H9 (cell line): Measurements from ENCODE around the gene FCHSD2. TPM values are rescaled to one million over a fixed set of nuclear protein-coding genes. Genes with fewer than 3 reads are reported as not detected.

Source experiments
- DNase-seq: peaks from one replicate; pipeline ENCODE4 v3.0.0-alpha.2; 2017
- H2AFZ ChIP-seq: one replicate; pipeline ENCODE4 v1.6.1; 2013; ENCODE audit warnings: mild to moderate bottlenecking, low read length, control low read depth, moderate library complexity
- H2AK5ac ChIP-seq: 2 replicates; pipeline ENCODE4 v1.6.1; 2013; ENCODE audit warnings: low read length, control low read depth, mixed read lengths; ENCODE audit not compliant: insufficient read length
- H2BK120ac ChIP-seq: one replicate; pipeline ENCODE4 v1.6.1; 2013; ENCODE audit warnings: low read depth, mild to moderate bottlenecking, low read length, control low read depth, inconsistent platforms; ENCODE audit not compliant: poor library complexity, severe bottlenecking
- H2BK12ac ChIP-seq: 2 replicates; pipeline ENCODE4 v1.6.1; 2013; ENCODE audit warnings: low read length, control low read depth, mixed read lengths, low read depth; ENCODE audit not compliant: insufficient read length
- H2BK15ac ChIP-seq: 2 replicates; pipeline ENCODE4 v1.6.1; 2013; ENCODE audit warnings: low read depth, low read length, control low read depth
- H2BK20ac ChIP-seq: one replicate; pipeline ENCODE4 v1.6.1; 2013; ENCODE audit warnings: low read depth, mild to moderate bottlenecking, low read length, control low read depth, inconsistent platforms; ENCODE audit not compliant: poor library complexity, severe bottlenecking
- H2BK5ac ChIP-seq: 2 replicates; pipeline ENCODE4 v1.6.1; 2013; ENCODE audit warnings: low read length, control low read depth, mixed read lengths; ENCODE audit not compliant: insufficient read length
- H3K14ac ChIP-seq: 2 replicates; pipeline ENCODE4 v1.6.1; 2013; ENCODE audit warnings: low read length, control low read depth; ENCODE audit not compliant: insufficient read depth
- H3K18ac ChIP-seq: 2 replicates; pipeline ENCODE4 v1.6.1; 2013; ENCODE audit warnings: low read depth, mild to moderate bottlenecking, mixed read lengths, low read length, control low read depth; ENCODE audit not compliant: insufficient read length
- H3K23ac ChIP-seq: 2 replicates; pipeline ENCODE4 v1.6.1; 2013; ENCODE audit warnings: low read length, control low read depth, mixed read lengths, low read depth; ENCODE audit not compliant: insufficient read length
- H3K23me2 ChIP-seq: 2 replicates; pipeline ENCODE4 v1.6.1; 2013; ENCODE audit warnings: low read depth, mild to moderate bottlenecking, mixed read lengths, low read length, control low read depth; ENCODE audit not compliant: insufficient read length, poor library complexity, severe bottlenecking
- H3K27ac ChIP-seq: 2 replicates; pipeline ENCODE4 v1.5.1; 2013; ENCODE audit warnings: low read length, control low read depth, mixed read lengths, low read depth; ENCODE audit not compliant: insufficient read length
- H3K27me3 ChIP-seq: 2 replicates; pipeline ENCODE4 v1.6.1; 2013; ENCODE audit warnings: low read length, control low read depth, inconsistent platforms; ENCODE audit not compliant: insufficient read depth
- H3K4ac ChIP-seq: 2 replicates; pipeline ENCODE4 v1.6.1; 2013; ENCODE audit warnings: low read depth, mild to moderate bottlenecking, control low read depth, inconsistent platforms, low read length, moderate library complexity
- H3K4me1 ChIP-seq: 2 replicates; pipeline ENCODE4 v1.6.1; 2013; ENCODE audit warnings: low read length, control low read depth, inconsistent platforms; ENCODE audit not compliant: insufficient read depth
- H3K4me2 ChIP-seq: 2 replicates; pipeline ENCODE4 v1.6.1; 2013; ENCODE audit warnings: low read length, control low read depth, mixed read lengths; ENCODE audit not compliant: insufficient read length, insufficient read depth
- H3K56ac ChIP-seq: 2 replicates; pipeline ENCODE4 v1.6.1; 2013; ENCODE audit warnings: low read depth, mild to moderate bottlenecking, mixed read lengths, low read length, control low read depth; ENCODE audit not compliant: insufficient read length
- H3K79me1 ChIP-seq: 2 replicates; pipeline ENCODE4 v1.6.1; 2013; ENCODE audit warnings: low read depth, mild to moderate bottlenecking, moderate library complexity, low read length, control low read depth, inconsistent platforms; ENCODE audit not compliant: insufficient read depth, poor library complexity, severe bottlenecking
- H3K79me2 ChIP-seq: 2 replicates; pipeline ENCODE4 v1.6.1; 2013; ENCODE audit warnings: low read length, control low read depth, inconsistent platforms; ENCODE audit not compliant: insufficient read depth
- H3K9ac ChIP-seq: 2 replicates; pipeline ENCODE4 v1.6.1; 2013; ENCODE audit warnings: low read length, control low read depth, mixed read lengths; ENCODE audit not compliant: insufficient read length; ENCODE audit errors: extremely low read depth
- H3K9me3 ChIP-seq: one replicate; pipeline ENCODE4 v1.6.1; 2013; ENCODE audit warnings: low read depth, low read length, inconsistent platforms; ENCODE audit not compliant: control insufficient read depth
- H3T11ph ChIP-seq: one replicate; pipeline ENCODE4 v1.6.1; 2013; ENCODE audit warnings: mild to moderate bottlenecking, low read length, control low read depth, inconsistent platforms
- H4K20me1 ChIP-seq: one replicate; pipeline ENCODE4 v1.6.1; 2013; ENCODE audit not compliant: control insufficient read depth, insufficient read length, insufficient read depth
- H4K5ac ChIP-seq: 2 replicates; pipeline ENCODE4 v1.6.1; 2013; ENCODE audit warnings: low read depth, mild to moderate bottlenecking, mixed read lengths, low read length, control low read depth; ENCODE audit not compliant: insufficient read length
- H4K8ac ChIP-seq: replicated peaks from 2 replicates; pipeline ENCODE4 v1.6.1; 2013; ENCODE audit warnings: low read length, control low read depth, mixed read lengths, low read depth; ENCODE audit not compliant: insufficient read length
- H4K91ac ChIP-seq: 2 replicates; pipeline ENCODE4 v1.6.1; 2013; ENCODE audit warnings: low read depth, mild to moderate bottlenecking, moderate library complexity, mixed read lengths, low read length, control low read depth; ENCODE audit not compliant: insufficient read length
- H3K27ac Mint-ChIP-seq, 3 experiments: 2 replicates in 2 of 3; 3 replicates in 1 of 3; pipeline ENCODE4 v1.8.0; 2020 to 2021; ENCODE audit warnings: mixed read lengths in 3 of 3, mild to moderate bottlenecking in 1 of 3, moderate library complexity in 1 of 3
- H3K27me3 Mint-ChIP-seq: 2 replicates; pipeline ENCODE4 v1.8.0; 2021; ENCODE audit warnings: low read depth, mild to moderate bottlenecking, moderate library complexity, mixed read lengths
- H3K36me3 Mint-ChIP-seq, 3 experiments: 2 replicates in 2 of 3; 3 replicates in 1 of 3; pipeline ENCODE4 v1.8.0; 2020 to 2021; ENCODE audit warnings: low read depth in 3 of 3, mixed read lengths in 3 of 3; ENCODE audit not compliant: insufficient read depth in 1 of 3
- H3K4me1 Mint-ChIP-seq, 2 experiments: 2 replicates each; pipeline ENCODE4 v1.8.0; 2020; ENCODE audit warnings: mixed read lengths in 2 of 2
- H3K4me3 Mint-ChIP-seq, 2 experiments: 2 replicates in 1 of 2; 3 replicates in 1 of 2; pipeline ENCODE4 v1.8.0; 2020 to 2021; ENCODE audit warnings: mild to moderate bottlenecking in 2 of 2, mixed read lengths in 2 of 2, moderate library complexity in 1 of 2
- H3K9me3 Mint-ChIP-seq, 2 experiments: 2 replicates in 1 of 2; 3 replicates in 1 of 2; pipeline ENCODE4 v1.8.0; 2020; ENCODE audit warnings: mild to moderate bottlenecking in 2 of 2, mixed read lengths in 2 of 2, moderate library complexity in 1 of 2
- CTCF ChIP-seq: fragments of 200-600 bp; sonication (generic); conservative IDR thresholded peaks from 3 replicates; pipeline ENCODE4 v1.8.0; 2021; ENCODE audit warnings: antibody characterized with exemption, mild to moderate bottlenecking
- WGBS: extraction: QIAGEN DNeasy Blood & Tissue Kit; methylation state at CpG from one replicate; pipeline ENCODE4 v1.1.7; 2013; ENCODE audit warnings: missing lambda C conversion rate, low lambda C conversion rate, mixed read lengths; ENCODE audit not compliant: insufficient read length; ENCODE audit errors: extremely low coverage; 5-methylcytosine and 5-hydroxymethylcytosine counted together
- total RNA-seq: library from RNA; stranded (reverse); gene quantifications from 2 replicates; pipeline ENCODE4 v1.2.1, GENCODE V29; 2021

The FCHSD2 gene
- total RNA-seq, 1 experiment from 2014 or later = 17.8 TPM

GRCh38 chr11:73158356-73159051 lies 16.4 kb upstream of the FCHSD2 start:
- Histone ChIP-seq H3K79me1 (no peaks in the 10 kb centered on the region), H2AK5ac (no peak overlapping the region), H3K4me2 (no peak overlapping the region), H3K9me3 (no peaks in the 10 kb centered on the region), H3K23me2 (no peaks in the 10 kb centered on the region), H4K91ac (no peak overlapping the region), H3K4me1 (no peaks in the 10 kb centered on the region), H4K20me1 (no peaks in the 10 kb centered on the region), H3K4ac (no peak overlapping the region), H3K56ac (no peak overlapping the region), H2BK12ac (no peak overlapping the region), H2BK20ac (no peak overlapping the region), H4K8ac (no peak overlapping the region), H2AFZ (no peak overlapping the region), H2BK15ac (no peak overlapping the region), H2BK120ac (no peak overlapping the region), H3T11ph (no peak overlapping the region), H4K5ac (no peak overlapping the region), H3K27ac (no peak overlapping the region), H3K23ac (no peak overlapping the region), H3K9ac (no peak overlapping the region), H3K27me3 (no peaks in the 10 kb centered on the region; the same call in 1 of the 2 replicates), H3K14ac (no peak overlapping the region), H3K18ac (no peak overlapping the region), H3K79me2 (no peaks in the 10 kb centered on the region), H2BK5ac (no peak overlapping the region)
- no CpG with 5 or more reads among the region's 8 CpGs for WGBS
- no peak for DNase-seq
- H3K4me1 Mint-ChIP-seq = peaks cover 2 to 5% of the 10 kb centered on the region in 2 experiments
- H3K4me3 Mint-ChIP-seq = no peak overlapping the region; a peak in 1 of 5 replicates
- H3K27ac Mint-ChIP-seq = no peak overlapping the region
- no peaks in the 10 kb centered on the region for H3K9me3 Mint-ChIP-seq
- no peak for TF ChIP-seq CTCF
- no peaks in the 10 kb centered on the region for H3K36me3 Mint-ChIP-seq
- H3K27me3 Mint-ChIP-seq = peaks cover 2% of the 10 kb centered on the region; the same call in 1 of the 2 replicates
